T-helper 17 cell (primary cell): ENCODE data around the gene PPP2R2C. TPM values are rescaled to one million over a fixed set of nuclear protein-coding genes. Genes with fewer than 3 reads are reported as not detected.

Experiments
- ATAC-seq: fragments of 150-1000 bp; cut with Tn5 transposase; 2 replicates; pipeline ENCODE4 v1.10.0; 2021; ENCODE audit warnings: mild to moderate bottlenecking, moderate library complexity
- DNase-seq, 3 donors: peaks; one replicate each; pipeline versions ENCODE4 v3.0.0 to v3.0.0-alpha.2; 2020 to 2021
- H3K9me3 ChIP-seq: one replicate; pipeline ENCODE4 v1.7.0; 2013; ENCODE audit warnings: low read length, mild to moderate bottlenecking; ENCODE audit not compliant: control insufficient read depth, poor library complexity, severe bottlenecking
- H3K27ac Mint-ChIP-seq: one replicate; pipeline ENCODE4 v1.8.0; 2022; ENCODE audit warnings: mild to moderate bottlenecking, moderate library complexity, mixed read lengths
- H3K27me3 Mint-ChIP-seq: one replicate; pipeline ENCODE4 v1.8.0; 2022; ENCODE audit warnings: mixed read lengths
- H3K36me3 Mint-ChIP-seq: one replicate; pipeline ENCODE4 v1.8.0; 2022; ENCODE audit warnings: low read depth, mixed read lengths
- H3K4me1 Mint-ChIP-seq: one replicate; pipeline ENCODE4 v1.8.0; 2022; ENCODE audit warnings: mild to moderate bottlenecking, mixed read lengths
- H3K4me3 Mint-ChIP-seq: one replicate; pipeline ENCODE4 v1.8.0; 2022; ENCODE audit warnings: mild to moderate bottlenecking, moderate library complexity, mixed read lengths
- total RNA-seq, 4 donors: library from RNA in 2 of 4; stranded (reverse) in 2 of 4; gene quantifications; one replicate each; pipeline ENCODE4 v1.2.3 and lab custom pipeline; 2022 to 2026

The PPP2R2C gene
- total RNA-seq, 2 donors from 2014 or later: not detected

GRCh38 chr4:6416518-6417286 is 55.7 kb downstream of the PPP2R2C start:
- DNase-seq: no peak
- H3K4me3 Mint-ChIP-seq: no peak overlapping the region
- H3K9me3 ChIP-seq: no peaks in the 10 kb centered on the region
- H3K4me1 Mint-ChIP-seq: peaks cover 2% of the 10 kb centered on the region
- H3K36me3 Mint-ChIP-seq: peaks cover 3% of the 10 kb centered on the region
- ATAC-seq: no peak
- peaks cover 38% of the 10 kb centered on the region for H3K27me3 Mint-ChIP-seq
- no peak overlapping the region for H3K27ac Mint-ChIP-seq

GRCh38 chr4:6415031-6415705 is 57.2 kb downstream of the PPP2R2C start:
- H3K27me3 Mint-ChIP-seq: peaks cover 44% of the 10 kb centered on the region
- peaks cover 2% of the 10 kb centered on the region for H3K4me1 Mint-ChIP-seq
- H3K27ac Mint-ChIP-seq: no peak overlapping the region
- peaks cover 3% of the 10 kb centered on the region for H3K36me3 Mint-ChIP-seq
- H3K9me3 ChIP-seq: no peaks in the 10 kb centered on the region
- H3K4me3 Mint-ChIP-seq: no peak overlapping the region
- no peak for DNase-seq
- no peak for ATAC-seq

- no peak overlapping the region for H3K27ac Mint-ChIP-seq
- H3K36me3 Mint-ChIP-seq: peaks cover 3% of the 10 kb centered on the region
- no peak for DNase-seq
- H3K4me3 Mint-ChIP-seq: no peak overlapping the region
- peaks cover 2% of the 10 kb centered on the region for H3K4me1 Mint-ChIP-seq
- H3K27me3 Mint-ChIP-seq: peaks cover 48% of the 10 kb centered on the region
- no peak for ATAC-seq
- no peaks in the 10 kb centered on the region for H3K9me3 ChIP-seq
These were observed 57.8 kb downstream of the PPP2R2C start for GRCh38 chr4:6414578-6414977.

GRCh38 chr4:6410664-6411063 is 61.8 kb downstream of the PPP2R2C start:
- H3K9me3 ChIP-seq: no peaks in the 10 kb centered on the region
- Mint-ChIP-seq H3K27me3 (peaks cover 44% of the 10 kb centered on the region), H3K36me3 (no peaks in the 10 kb centered on the region), H3K4me3 (no peak overlapping the region), H3K4me1 (no peaks in the 10 kb centered on the region), H3K27ac (no peak overlapping the region)
- ATAC-seq (no peak), DNase-seq (no peak)

GRCh38 chr4:6410068-6410467 is 62.3 kb downstream of the PPP2R2C start:
- Mint-ChIP-seq H3K4me3 (no peak overlapping the region), H3K4me1 (no peaks in the 10 kb centered on the region), H3K36me3 (no peaks in the 10 kb centered on the region), H3K27ac (no peak overlapping the region), H3K27me3 (peaks cover 46% of the 10 kb centered on the region)
- DNase-seq: no peak
- H3K9me3 ChIP-seq: no peaks in the 10 kb centered on the region
- ATAC-seq: no peak

GRCh38 chr4:6409381-6409780 is 63.0 kb downstream of the PPP2R2C start:
- ATAC-seq: no peak
- no peaks in the 10 kb centered on the region for H3K36me3 Mint-ChIP-seq
- no peak overlapping the region for H3K4me3 Mint-ChIP-seq
- H3K27me3 Mint-ChIP-seq: peaks cover 51% of the 10 kb centered on the region
- DNase-seq: no peak
- H3K27ac Mint-ChIP-seq: no peak overlapping the region
- H3K9me3 ChIP-seq: no peaks in the 10 kb centered on the region
- no peaks in the 10 kb centered on the region for H3K4me1 Mint-ChIP-seq

- H3K4me3 Mint-ChIP-seq: no peak overlapping the region
- no peaks in the 10 kb centered on the region for H3K9me3 ChIP-seq
- no peak for DNase-seq
- no peak overlapping the region for H3K27ac Mint-ChIP-seq
- H3K27me3 Mint-ChIP-seq: peaks cover 58% of the 10 kb centered on the region
- no peaks in the 10 kb centered on the region for H3K4me1 Mint-ChIP-seq
- no peak for ATAC-seq
- no peaks in the 10 kb centered on the region for H3K36me3 Mint-ChIP-seq
These were observed 64.2 kb downstream of the PPP2R2C start for GRCh38 chr4:6408263-6408662.

- Mint-ChIP-seq H3K27ac (no peak overlapping the region), H3K4me1 (peaks cover 3% of the 10 kb centered on the region), H3K27me3 (peaks cover 77% of the 10 kb centered on the region), H3K36me3 (peaks cover 2% of the 10 kb centered on the region), H3K4me3 (no peak overlapping the region)
- no peaks in the 10 kb centered on the region for H3K9me3 ChIP-seq
- ATAC-seq (no peak), DNase-seq (no peak)
These were observed 67.1 kb downstream of the PPP2R2C start for GRCh38 chr4:6405397-6405706.

- no peak for ATAC-seq
- Mint-ChIP-seq H3K27me3 (peaks cover 76% of the 10 kb centered on the region), H3K4me3 (no peak overlapping the region), H3K36me3 (peaks cover 2% of the 10 kb centered on the region), H3K4me1 (peaks cover 3% of the 10 kb centered on the region), H3K27ac (no peak overlapping the region)
- no peaks in the 10 kb centered on the region for H3K9me3 ChIP-seq
- no peak for DNase-seq
These were observed 67.6 kb downstream of the PPP2R2C start for GRCh38 chr4:6404611-6405396.

GRCh38 chr4:6403400-6403685 is 69.1 kb downstream of the PPP2R2C start:
- peaks cover 2% of the 10 kb centered on the region for H3K36me3 Mint-ChIP-seq
- no peaks in the 10 kb centered on the region for H3K9me3 ChIP-seq
- DNase-seq (no peak), ATAC-seq (no peak)
- H3K4me1 Mint-ChIP-seq: peaks cover 3% of the 10 kb centered on the region
- H3K27me3 Mint-ChIP-seq: peaks cover 85% of the 10 kb centered on the region
- H3K27ac Mint-ChIP-seq: no peak overlapping the region
- peak overlapping the region; percentile 19 for H3K4me3 Mint-ChIP-seq

GRCh38 chr4:6402566-6403399 is 69.6 kb downstream of the PPP2R2C start:
- H3K9me3 ChIP-seq: no peaks in the 10 kb centered on the region
- DNase-seq: no peak
- peaks cover 88% of the 10 kb centered on the region for H3K27me3 Mint-ChIP-seq

GRCh38 chr4:6401797-6402196 is 70.6 kb downstream of the PPP2R2C start:
- no peak overlapping the region for H3K4me3 Mint-ChIP-seq
- ATAC-seq (no peak), DNase-seq (no peak)
- H3K9me3 ChIP-seq: no peaks in the 10 kb centered on the region
- H3K36me3 Mint-ChIP-seq: peaks cover 2% of the 10 kb centered on the region
- H3K27me3 Mint-ChIP-seq: peaks cover 94% of the 10 kb centered on the region
- H3K4me1 Mint-ChIP-seq: peaks cover 3% of the 10 kb centered on the region
- no peak overlapping the region for H3K27ac Mint-ChIP-seq

More at GRCh38 chr4:6402566-6403399, 69.6 kb downstream of the PPP2R2C start:
- peaks cover 3% of the 10 kb centered on the region for H3K4me1 Mint-ChIP-seq
- ATAC-seq: no peak
- H3K36me3 Mint-ChIP-seq: peaks cover 2% of the 10 kb centered on the region
- peak overlapping the region; percentile 34 for H3K4me3 Mint-ChIP-seq
- H3K27ac Mint-ChIP-seq: no peak overlapping the region

GRCh38 chr4:6396696-6397236 is 75.6 kb downstream of the PPP2R2C start:
- H3K27ac Mint-ChIP-seq: no peak overlapping the region
- no peak overlapping the region for H3K4me3 Mint-ChIP-seq
- ATAC-seq (no peak), DNase-seq (no peak)
- H3K36me3 Mint-ChIP-seq: peaks cover 5% of the 10 kb centered on the region
- H3K27me3 Mint-ChIP-seq: peaks cover 54% of the 10 kb centered on the region
- peaks cover 4% of the 10 kb centered on the region for H3K4me1 Mint-ChIP-seq
- no peaks in the 10 kb centered on the region for H3K9me3 ChIP-seq
